Embryonic facial prominence (tissue), 1 donor: Measurements from ENCODE around the gene COX7A1.
"Not testable (repeated sequence)": the region's sequence is repeated elsewhere in the genome, so short reads cannot be mapped to it uniquely, and the experiment has no call there.

Source experiments
- DNase-seq: peaks from one replicate; pipeline ENCODE4 v3.0.0-alpha.2; 2016; ENCODE audit errors: extremely low spot score

The COX7A1 gene

GRCh38 chr19:36152352-36153091, at the start of gene COX7A1:
Gene COX7A1 (minus strand): TSS chr19:36152447. CDS start chr19:36152407, 40 bp downstream.
- DNase-seq: no peak

- DNase-seq: no peak
Measured at GRCh38 chr19:36201684-36202083, 49.4 kb upstream of the COX7A1 start.

GRCh38 chr19:36198119-36198518, 45.9 kb upstream of the COX7A1 start:
- DNase-seq: no peak

GRCh38 chr19:36196249-36196648, 44.0 kb upstream of the COX7A1 start:
- DNase-seq: no peak

- DNase-seq: not testable (repeated sequence)
Measured at GRCh38 chr19:36186722-36187121, 34.5 kb upstream of the COX7A1 start.

- no peak for DNase-seq
Measured at GRCh38 chr19:36183245-36183628, 31.0 kb upstream of the COX7A1 start.

GRCh38 chr19:36182612-36183244, 30.5 kb upstream of the COX7A1 start:
- DNase-seq: no peak

- not testable (repeated sequence) for DNase-seq
Measured at GRCh38 chr19:36179077-36179476, 26.8 kb upstream of the COX7A1 start.

- DNase-seq: not testable (repeated sequence)
Measured at GRCh38 chr19:36173846-36174245, 21.6 kb upstream of the COX7A1 start.

- DNase-seq: no peak
Measured at GRCh38 chr19:36172852-36173251, 20.6 kb upstream of the COX7A1 start.

GRCh38 chr19:36169084-36169760, 17.0 kb upstream of the COX7A1 start:
- no peak for DNase-seq

GRCh38 chr19:36163813-36164212, 11.6 kb upstream of the COX7A1 start:
- no peak for DNase-seq

- DNase-seq: no peak
Measured at GRCh38 chr19:36160821-36161596, 8.8 kb upstream of the COX7A1 start.

- DNase-seq: no peak
Measured at GRCh38 chr19:36153126-36153525, 879 bp upstream of the COX7A1 start.

GRCh38 chr19:36152019-36152351, 262 bp downstream of the COX7A1 start:
- no peak for DNase-seq

GRCh38 chr19:36151144-36152018, 866 bp downstream of the COX7A1 start:
- DNase-seq: no peak

- DNase-seq: no peak
Measured at GRCh38 chr19:36150586-36150985, 1.7 kb downstream of the COX7A1 start.

- no peak for DNase-seq
Measured at GRCh38 chr19:36149673-36150406, 2.4 kb downstream of the COX7A1 start.

GRCh38 chr19:36144624-36145023, 7.6 kb downstream of the COX7A1 start:
- DNase-seq: no peak

GRCh38 chr19:36142496-36142895, 9.8 kb downstream of the COX7A1 start:
- no peak for DNase-seq

- DNase-seq: no peak
Measured at GRCh38 chr19:36142046-36142445, 10.2 kb downstream of the COX7A1 start.
